Endothelial cell of umbilical vein (primary cell): ENCODE data around the gene RIPOR3. TPM values are rescaled to one million over a fixed set of nuclear protein-coding genes. Genes with fewer than 3 reads are reported as not detected.

ENCODE experiments used
- BruUV-seq: library from RNA; stranded (reverse); fragments of 400-500 nt; replicated peaks from 2 replicates; lab custom pipeline; 2021; lab: Mats Ljungman, UMichigan
- CTCF ChIA-PET: fragments of 300-600, 350-600 bp; sonication (Branson Sonifier 250); formaldehyde crosslinking; loops from one replicate; lab custom pipeline; 2021; ENCODE audit warnings: antibody characterized with exemption, inconsistent platforms; lab: Charles Lee
- POLR2A ChIA-PET: fragments of 300-600, 350-600 bp; sonication (Branson Sonifier 250); formaldehyde crosslinking; loops from one replicate; lab custom pipeline; 2021; ENCODE audit warnings: antibody characterized with exemption, inconsistent platforms; lab: Charles Lee
- DNase-seq: peaks from one replicate; pipeline ENCODE4 v3.0.0-alpha.2; 2011; ENCODE audit warnings: low read depth, low spot score
- FAIRE-seq: peaks from 2 replicates; lab custom pipeline; 2011; peaks lifted over from hg19 to GRCh38; lab: Jason Lieb, UNC
- H2AFZ ChIP-seq: 2 replicates; pipeline ENCODE4 v1.6.0; 2012; ENCODE audit warnings: low read depth, low read length, control low read depth, inconsistent platforms
- H3K27ac ChIP-seq: 2 replicates; pipeline ENCODE4 v1.5.1; 2011; ENCODE audit warnings: low read depth, mild to moderate bottlenecking, control low read depth, low read length, moderate library complexity; ENCODE audit not compliant: insufficient read depth
- H3K27me3 ChIP-seq, 2 experiments: 2 replicates each; pipeline versions ENCODE4 v1.6.0 to v1.6.1; 2011; ENCODE audit warnings: low read length in 2 of 2, mixed read lengths in 1 of 2; ENCODE audit not compliant: control insufficient read depth in 2 of 2, insufficient read depth in 2 of 2
- H3K36me3 ChIP-seq, 2 experiments: 2 replicates in 1 of 2; 3 replicates in 1 of 2; pipeline ENCODE4 v1.5.1; 2011; ENCODE audit warnings: low read length in 2 of 2, mild to moderate bottlenecking in 1 of 2, moderate library complexity in 1 of 2; ENCODE audit not compliant: control insufficient read depth in 2 of 2, insufficient read depth in 2 of 2; ENCODE audit errors: extremely low read depth in 1 of 2
- H3K4me1 ChIP-seq: 3 replicates; pipeline ENCODE4 v1.5.1; 2011; ENCODE audit warnings: mild to moderate bottlenecking, low read length; ENCODE audit not compliant: control insufficient read depth, insufficient read depth; ENCODE audit errors: extremely low read depth
- H3K4me2 ChIP-seq: 2 replicates; pipeline ENCODE4 v1.6.1; 2011; ENCODE audit warnings: low read length, control low read depth, mixed read lengths; ENCODE audit not compliant: insufficient read depth
- H3K4me3 ChIP-seq, 3 experiments: fragments of 200-600 bp in 1 of 3; sonication (generic), shearing (Covaris generic) in 1 of 3; replicated peaks in 1 of 3; 2 replicates each; pipeline ENCODE4 v1.5.1; 2011 to 2016; ENCODE audit warnings: control low read depth in 3 of 3, low read length in 3 of 3, mild to moderate bottlenecking in 2 of 3, inconsistent platforms in 1 of 3, low read depth in 1 of 3, moderate library complexity in 1 of 3; ENCODE audit not compliant: insufficient read depth in 1 of 3
- H3K79me2 ChIP-seq: 2 replicates; pipeline ENCODE4 v1.6.0; 2012; ENCODE audit warnings: low read length, inconsistent platforms; ENCODE audit not compliant: control insufficient read depth, insufficient read depth
- H3K9ac ChIP-seq: replicated peaks from 2 replicates; pipeline ENCODE3; 2011; ENCODE audit warnings: low read length, control low read depth; ENCODE audit not compliant: insufficient read depth; ENCODE audit errors: extremely low read depth
- H3K9me1 ChIP-seq: replicated peaks from 3 replicates; pipeline ENCODE4 v1.6.0; 2011; ENCODE audit warnings: mild to moderate bottlenecking, low read length; ENCODE audit not compliant: control insufficient read depth, insufficient read depth; ENCODE audit errors: extremely low read depth
- H3K9me3 ChIP-seq: replicated peaks from 2 replicates; pipeline ENCODE4 v1.5.1; 2012; ENCODE audit warnings: low read length, inconsistent platforms; ENCODE audit not compliant: control insufficient read depth, insufficient read depth
- H4K20me1 ChIP-seq: replicated peaks from 2 replicates; pipeline ENCODE3; 2011; ENCODE audit warnings: mild to moderate bottlenecking, low read length; ENCODE audit not compliant: control insufficient read depth, insufficient read depth; ENCODE audit errors: extremely low read depth
- CTCF ChIP-seq, 2 donors: IDR thresholded peaks; 1 replicate in 1 of 2; 2 replicates in 1 of 2; pipeline ENCODE4 v1.5.1; 2011; ENCODE audit warnings: low read length in 2 of 2, mild to moderate bottlenecking in 2 of 2, moderate library complexity in 2 of 2, control low read depth in 1 of 2, inconsistent platforms in 1 of 2, low read depth in 1 of 2; ENCODE audit not compliant: insufficient read depth in 1 of 2; ENCODE audit errors: extremely low read depth in 1 of 2
- EZH2 ChIP-seq: IDR thresholded peaks from 2 replicates; pipeline ENCODE4 v1.6.1; 2012; ENCODE audit warnings: borderline replicate concordance, low read depth, mild to moderate bottlenecking, moderate library complexity, low read length, inconsistent platforms; ENCODE audit not compliant: severe bottlenecking
- FOS ChIP-seq: IDR thresholded peaks from 2 replicates; pipeline ENCODE4 v1.6.1; 2011; ENCODE audit warnings: mild to moderate bottlenecking, low read length, moderate library complexity, borderline replicate concordance; ENCODE audit not compliant: insufficient read depth
- GATA2 ChIP-seq: IDR thresholded peaks from 2 replicates; pipeline ENCODE4 v1.7.0; 2011; ENCODE audit warnings: low read depth, mild to moderate bottlenecking, moderate library complexity, mixed read lengths, low read length; ENCODE audit not compliant: insufficient read length, insufficient read depth
- JUN ChIP-seq: IDR thresholded peaks from 2 replicates; pipeline ENCODE4 v1.6.1; 2011; ENCODE audit warnings: borderline replicate concordance, low read depth; ENCODE audit not compliant: insufficient read length, insufficient read depth
- MYC ChIP-seq: IDR thresholded peaks from one replicate; pipeline ENCODE4 v1.6.1; 2011; ENCODE audit warnings: mild to moderate bottlenecking, low read depth, low read length
- POLR2A ChIP-seq: IDR thresholded peaks from 2 replicates; pipeline ENCODE4 v1.6.1; 2012; ENCODE audit warnings: low read depth, mild to moderate bottlenecking, control low read depth, low read length
- POLR2AphosphoS5 ChIP-seq: IDR thresholded peaks from 2 replicates; pipeline ENCODE4 v1.6.1; 2012; ENCODE audit warnings: low read depth, mild to moderate bottlenecking, control low read depth, low read length, moderate library complexity; ENCODE audit not compliant: insufficient read depth
- dilution Hi-C: fragments of 300-500 bp; cut with MboI; formaldehyde crosslinking; loops from one replicate; pipeline ENCODE4 v1.15.0; 2019; ENCODE audit warnings: low sequenced_read_pairs; ENCODE audit not compliant: extremely low pct_ligation_motif_present
- intact Hi-C: fragments of 100-400 bp; cut with micrococcal nuclease; formaldehyde crosslinking; loops from one replicate; pipeline ENCODE4 v1.10.0; 2022
- polyA plus RNA-seq, 4 experiments: library from polyadenylated mRNA; depleted of rRNA in 3 of 4; stranded (reverse) in 3 of 4; unstranded in 1 of 4; fragments of >200 nt; gene quantifications; 2 replicates each; pipeline versions ENCODE4 v1.2.1 to v1.2.3, GENCODE V29; 2011 to 2012; ENCODE audit warnings: missing spikeins in 1 of 4
- total RNA-seq: library from RNA; stranded (reverse); gene quantifications from 2 replicates; pipeline ENCODE4 v1.2.3, GENCODE V29; 2021
- TF ChIP-seq, protein P1 (sequence below): IDR thresholded peaks from 2 replicates; pipeline ENCODE4 v1.6.1; 2011; ENCODE audit not compliant: insufficient read depth, insufficient read length

Gene RIPOR3
- total and polyA plus RNA-seq, 2 donors (not counting 3 experiments of a cell fraction or from before 2014, with no cell fraction given) = not detected

GRCh38 chr20:50561379-50562078, 129.8 kb downstream of the RIPOR3 start:
- Histone ChIP-seq H4K20me1 (no peaks in the 10 kb centered on the region), H3K27me3 (no peaks in the 10 kb centered on the region), H3K9me3 (no peaks in the 10 kb centered on the region), H3K27ac (peak overlapping the region; percentile 84), H3K4me3 (peak overlapping the region in 1 of 3 experiments; percentile 3), H3K9ac (peak overlapping the region; percentile 69), H3K4me2 (peak overlapping the region; percentile 50), H3K9me1 (no peaks in the 10 kb centered on the region), H3K79me2 (peaks cover 63% of the 10 kb centered on the region), H2AFZ (no peak overlapping the region), H3K4me1 (peaks cover 47% of the 10 kb centered on the region), H3K36me3 (peaks cover 10 to 16% of the 10 kb centered on the region in 2 experiments)
- intact Hi-C loops = loop anchor here (1.0 kb wide), 3 partner anchors 20 to 51 kb away; partner anchors contain the start of gene PTPN1
- DNase-seq (peak; percentile 97), FAIRE-seq (peak; percentile 99)
- TF ChIP-seq GATA2 = no peak
- no peak for TF ChIP-seq CTCF (IDR thresholded peaks at IDR 0.05; ENCODE audit: extremely low read depth in 1 of 2, insufficient read depth in 1 of 2, low read depth in 1 of 2, low read length in 2 of 2)
- peak; percentile 99 for TF ChIP-seq JUN
- TF ChIP-seq FOS = peak; percentile 99
- TF ChIP-seq POLR2AphosphoS5 = peak; percentile 65
- TF ChIP-seq MYC = peak; percentile 27
- TF ChIP-seq EZH2 = no peak
- TF ChIP-seq POLR2A = no peak
- TF ChIP-seq, protein P1, sequence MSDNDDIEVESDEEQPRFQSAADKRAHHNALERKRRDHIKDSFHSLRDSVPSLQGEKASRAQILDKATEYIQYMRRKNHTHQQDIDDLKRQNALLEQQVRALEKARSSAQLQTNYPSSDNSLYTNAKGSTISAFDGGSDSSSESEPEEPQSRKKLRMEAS = peak; percentile 32
- ChIA-PET CTCF (interaction anchor here (0.6 to 11.7 kb wide), 15 partner anchors 8 to 100 kb away, joined by 3 to 99 read pairs (median 6); partner anchors contain the start of gene PTPN1), POLR2A (interaction anchor here (0.6 to 1.6 kb wide), 4 partner anchors 18 to 51 kb away, joined by 3 to 16 read pairs (median 5); partner anchors contain the start of gene PTPN1)
- BruUV-seq = no TSS peak
- dilution Hi-C loops = no loop called here
